ENCODE results near the gene ACSL3.

GRCh38 chr2:222972420-222972819, 111.6 kb downstream of the ACSL3 start:
- TF ChIP-seq CTCF (IDR thresholded peaks at IDR 0.05; ENCODE audit: extremely low read depth in 1 of 2, insufficient read depth in 1 of 2, low read depth in 1 of 2, low read length in 2 of 2), result no peak
- no peak for TF ChIP-seq EZH2 (IDR thresholded peaks at IDR 0.05; ENCODE audit: borderline replicate concordance, low read depth, low read length, severe bottlenecking)
- no peak for TF ChIP-seq POLR2A (IDR thresholded peaks at IDR 0.05; ENCODE audit: low read depth, low read length)
- no peak for TF ChIP-seq MYC (IDR thresholded peaks at IDR 0.05; ENCODE audit: low read depth, low read length)
- TF ChIP-seq, protein P1, sequence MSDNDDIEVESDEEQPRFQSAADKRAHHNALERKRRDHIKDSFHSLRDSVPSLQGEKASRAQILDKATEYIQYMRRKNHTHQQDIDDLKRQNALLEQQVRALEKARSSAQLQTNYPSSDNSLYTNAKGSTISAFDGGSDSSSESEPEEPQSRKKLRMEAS (IDR thresholded peaks at IDR 0.05; ENCODE audit: insufficient read depth, insufficient read length), result no peak

All from endothelial cell of umbilical vein (primary cell).